ENCODE results near the gene ABCB11.

DNA sequence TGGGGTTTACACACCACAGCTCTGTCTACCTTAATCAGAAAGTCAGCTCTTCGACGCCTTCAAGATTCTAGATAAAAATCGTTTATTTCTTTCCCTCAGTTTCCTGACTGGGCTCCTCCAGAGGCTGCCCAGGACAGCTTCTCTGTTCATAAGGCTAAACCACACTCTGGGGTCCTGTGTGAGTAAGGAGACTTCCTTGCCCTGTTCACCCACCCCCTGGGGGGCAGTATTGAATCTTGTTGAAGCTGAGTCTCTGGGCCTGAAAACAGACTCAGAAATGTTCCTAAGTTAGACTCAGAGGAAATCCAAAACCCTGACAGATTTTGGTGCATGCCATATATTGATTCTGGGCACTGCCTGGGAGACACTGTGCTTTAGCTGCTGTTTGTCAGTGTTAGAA lies 87.1 kb downstream of the ABCB11 start:
- TF ChIP-seq, protein P1, sequence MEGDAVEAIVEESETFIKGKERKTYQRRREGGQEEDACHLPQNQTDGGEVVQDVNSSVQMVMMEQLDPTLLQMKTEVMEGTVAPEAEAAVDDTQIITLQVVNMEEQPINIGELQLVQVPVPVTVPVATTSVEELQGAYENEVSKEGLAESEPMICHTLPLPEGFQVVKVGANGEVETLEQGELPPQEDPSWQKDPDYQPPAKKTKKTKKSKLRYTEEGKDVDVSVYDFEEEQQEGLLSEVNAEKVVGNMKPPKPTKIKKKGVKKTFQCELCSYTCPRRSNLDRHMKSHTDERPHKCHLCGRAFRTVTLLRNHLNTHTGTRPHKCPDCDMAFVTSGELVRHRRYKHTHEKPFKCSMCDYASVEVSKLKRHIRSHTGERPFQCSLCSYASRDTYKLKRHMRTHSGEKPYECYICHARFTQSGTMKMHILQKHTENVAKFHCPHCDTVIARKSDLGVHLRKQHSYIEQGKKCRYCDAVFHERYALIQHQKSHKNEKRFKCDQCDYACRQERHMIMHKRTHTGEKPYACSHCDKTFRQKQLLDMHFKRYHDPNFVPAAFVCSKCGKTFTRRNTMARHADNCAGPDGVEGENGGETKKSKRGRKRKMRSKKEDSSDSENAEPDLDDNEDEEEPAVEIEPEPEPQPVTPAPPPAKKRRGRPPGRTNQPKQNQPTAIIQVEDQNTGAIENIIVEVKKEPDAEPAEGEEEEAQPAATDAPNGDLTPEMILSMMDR (conservative IDR thresholded peaks at IDR 0.05; ENCODE audit: low read depth, low read length) = no peak
- TF ChIP-seq MXI1 (IDR thresholded peaks at IDR 0.05; ENCODE audit: borderline replicate concordance, low read depth, low read length) (no peak), MAZ (IDR thresholded peaks at IDR 0.05; ENCODE audit: borderline replicate concordance, low read depth, low read length) (no peak), RCOR1 (IDR thresholded peaks at IDR 0.05; ENCODE audit: insufficient replicate concordance, low read length) (no peak)

All from IMR-90 (cell line).